ENCODE measurements around the gene TBC1D10A.

DNA sequence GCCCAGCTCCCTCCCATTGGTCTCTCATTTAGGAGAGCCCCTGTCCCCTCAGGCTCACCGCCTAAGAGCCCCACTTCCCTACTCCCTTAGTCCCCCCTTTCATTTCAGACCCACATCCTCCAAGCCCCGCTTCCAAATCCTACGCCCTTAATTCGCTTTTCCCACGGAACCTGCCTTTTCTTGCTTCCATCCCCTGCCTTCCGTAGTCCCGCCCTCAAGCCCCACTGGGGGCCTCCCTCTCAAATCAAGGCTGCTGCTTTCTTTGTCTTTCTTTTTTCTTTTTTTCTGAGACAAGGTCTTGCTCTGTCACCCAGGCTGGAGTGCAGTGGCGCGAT is 30.5 kb upstream of the TBC1D10A start:
- TF ChIP-seq POLR2A (IDR thresholded peaks at IDR 0.05; ENCODE audit: low read length): no peak
- TF ChIP-seq GATA1 (IDR thresholded peaks at IDR 0.05; ENCODE audit: low read depth, low read length): no peak
